HepG2 (cell line): ENCODE results near the gene SUSD3. TPM values are rescaled to one million over a fixed set of nuclear protein-coding genes. Genes with fewer than 3 reads are reported as not detected.

Experiments used
- FOXJ3 ChIP-seq: sonication (generic); formaldehyde crosslinking; IDR thresholded peaks from 2 replicates; pipeline ENCODE4 v1.4.0; 2020; ENCODE audit warnings: missing genetic modification reagents, mild to moderate bottlenecking, borderline replicate concordance
- KDM2A ChIP-seq: sonication (generic); formaldehyde crosslinking; IDR thresholded peaks from 2 replicates; pipeline ENCODE4 v1.4.0; 2020; ENCODE audit warnings: low read depth, missing genetic modification reagents, borderline replicate concordance
- KDM5B ChIP-seq: sonication (generic); formaldehyde crosslinking; IDR thresholded peaks from 2 replicates; pipeline ENCODE4 v1.4.0; 2020; ENCODE audit warnings: missing genetic modification reagents, mild to moderate bottlenecking, borderline replicate concordance
- NR2F1 ChIP-seq, 2 experiments: fragments of 450-650 bp in 1 of 2; formaldehyde crosslinking in 1 of 2; IDR thresholded peaks; 2 replicates each; pipeline versions ENCODE4 v1.5.0 to v1.6.1; 2016 to 2020; ENCODE audit warnings: mild to moderate bottlenecking in 1 of 2, missing compliant biosample characterization in 1 of 2, missing genetic modification reagents in 1 of 2, moderate library complexity in 1 of 2
- PAXIP1 ChIP-seq: sonication (generic); formaldehyde crosslinking; conservative IDR thresholded peaks from 2 replicates; pipeline ENCODE4 v1.4.0; 2020; ENCODE audit warnings: mild to moderate bottlenecking, missing genetic modification reagents, moderate library complexity
- POLR2A ChIP-seq, 2 experiments: IDR thresholded peaks; 2 replicates each; pipeline ENCODE4 v1.6.1; 2011; ENCODE audit warnings: low read depth in 2 of 2, low read length in 2 of 2, mild to moderate bottlenecking in 1 of 2, moderate library complexity in 1 of 2; ENCODE audit not compliant: insufficient read depth in 1 of 2
- ZBTB10 ChIP-seq: sonication (generic); formaldehyde crosslinking; IDR thresholded peaks from 2 replicates; pipeline ENCODE4 v1.4.0; 2020; ENCODE audit warnings: missing genetic modification reagents, borderline replicate concordance
- ZBTB44 ChIP-seq: sonication (generic); formaldehyde crosslinking; IDR thresholded peaks from 2 replicates; pipeline ENCODE4 v1.4.0; 2020; ENCODE audit warnings: missing genetic modification reagents
- ZGPAT ChIP-seq: IDR thresholded peaks from 2 replicates; pipeline ENCODE4 v1.6.1; 2016; ENCODE audit warnings: mild to moderate bottlenecking
- ZMYM4 ChIP-seq: sonication (generic); formaldehyde crosslinking; IDR thresholded peaks from 2 replicates; pipeline ENCODE4 v1.8.1; 2023; ENCODE audit warnings: mild to moderate bottlenecking, missing genetic modification reagents
- ZNF44 ChIP-seq: sonication (generic); formaldehyde crosslinking; IDR thresholded peaks from 2 replicates; pipeline ENCODE4 v1.5.1; 2020; ENCODE audit warnings: mild to moderate bottlenecking, missing genetic modification reagents
- ZNF609 ChIP-seq: sonication (generic); formaldehyde crosslinking; IDR thresholded peaks from 2 replicates; pipeline ENCODE4 v1.4.0; 2020; ENCODE audit warnings: mild to moderate bottlenecking, missing genetic modification reagents, borderline replicate concordance
- polyA plus RNA-seq, 8 experiments: library from polyadenylated mRNA; depleted of rRNA in 3 of 8; stranded (reverse) in 7 of 8; unstranded in 1 of 8; fragments of >200 nt; fragmentation: Illumina TruSeq in 4 of 8; extraction: Trizol in 4 of 8; gene quantifications; 2 replicates each; pipeline versions ENCODE4 v1.2.1 to v1.2.3, GENCODE V29; 2011 to 2016; ENCODE audit warnings: low read depth in 4 of 8, missing spikeins in 1 of 8, mixed read lengths in 1 of 8; ENCODE audit not compliant: insufficient read depth in 1 of 8
- total RNA-seq, 5 experiments: library from RNA; depleted of rRNA; stranded (reverse); fragments of >200 nt; fragmentation: Illumina TruSeq; extraction: Trizol; gene quantifications; 2 replicates each; pipeline ENCODE4 v1.2.3, GENCODE V29; 2016; ENCODE audit warnings: low read depth in 1 of 5

Gene SUSD3
- total and polyA plus RNA-seq, 2 of the 13 experiments (the other 11 are each of a cell fraction or from before 2014, with no cell fraction given) = 7.0 to 9.1 TPM

GRCh38 chr9:93116072-93116961 is 57.8 kb downstream of the SUSD3 start (continued):
- TF ChIP-seq PAXIP1 (CRISPR knock-in tag) (peak; percentile 82), POLR2A (IDR thresholded peaks at IDR 0.05; ENCODE audit: insufficient read depth in 1 of 2, low read depth in 2 of 2, low read length in 2 of 2) (no peak), ZGPAT (CRISPR knock-in tag) (peak; percentile 57; the same call in 1 of the 2 replicates), ZMYM4 (CRISPR knock-in tag) (no peak), FOXJ3 (CRISPR knock-in tag) (no peak), ZNF44 (no peak), NR2F1 (CRISPR knock-in tag; IDR thresholded peaks at IDR 0.05) (peak; percentile 18 to 40; a peak in 1 of 4 replicates), ZBTB10 (CRISPR knock-in tag) (peak; percentile 87; the same call in 1 of the 2 replicates), ZBTB44 (CRISPR knock-in tag) (no peak), ZNF609 (CRISPR knock-in tag) (peak; percentile 53; the same call in 1 of the 2 replicates), KDM5B (CRISPR knock-in tag) (peak; percentile 27; the same call in 1 of the 2 replicates), KDM2A (CRISPR knock-in tag) (peak; percentile 45; the same call in 1 of the 2 replicates)
